NOMO-1 (cell line): ENCODE data around the gene SELPLG.
"Not testable (repeated sequence)": the region's sequence is repeated elsewhere in the genome, so short reads cannot be mapped to it uniquely, and the experiment has no call there.

Source experiments
- DNase-seq, 2 experiments: peaks; one replicate each; lab custom pipeline; 2025; ENCODE audit not compliant: unreplicated experiment in 2 of 2; lab: John Stamatoyannopoulos, UW

SELPLG gene, protein sequence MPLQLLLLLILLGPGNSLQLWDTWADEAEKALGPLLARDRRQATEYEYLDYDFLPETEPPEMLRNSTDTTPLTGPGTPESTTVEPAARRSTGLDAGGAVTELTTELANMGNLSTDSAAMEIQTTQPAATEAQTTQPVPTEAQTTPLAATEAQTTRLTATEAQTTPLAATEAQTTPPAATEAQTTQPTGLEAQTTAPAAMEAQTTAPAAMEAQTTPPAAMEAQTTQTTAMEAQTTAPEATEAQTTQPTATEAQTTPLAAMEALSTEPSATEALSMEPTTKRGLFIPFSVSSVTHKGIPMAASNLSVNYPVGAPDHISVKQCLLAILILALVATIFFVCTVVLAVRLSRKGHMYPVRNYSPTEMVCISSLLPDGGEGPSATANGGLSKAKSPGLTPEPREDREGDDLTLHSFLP

DNA sequence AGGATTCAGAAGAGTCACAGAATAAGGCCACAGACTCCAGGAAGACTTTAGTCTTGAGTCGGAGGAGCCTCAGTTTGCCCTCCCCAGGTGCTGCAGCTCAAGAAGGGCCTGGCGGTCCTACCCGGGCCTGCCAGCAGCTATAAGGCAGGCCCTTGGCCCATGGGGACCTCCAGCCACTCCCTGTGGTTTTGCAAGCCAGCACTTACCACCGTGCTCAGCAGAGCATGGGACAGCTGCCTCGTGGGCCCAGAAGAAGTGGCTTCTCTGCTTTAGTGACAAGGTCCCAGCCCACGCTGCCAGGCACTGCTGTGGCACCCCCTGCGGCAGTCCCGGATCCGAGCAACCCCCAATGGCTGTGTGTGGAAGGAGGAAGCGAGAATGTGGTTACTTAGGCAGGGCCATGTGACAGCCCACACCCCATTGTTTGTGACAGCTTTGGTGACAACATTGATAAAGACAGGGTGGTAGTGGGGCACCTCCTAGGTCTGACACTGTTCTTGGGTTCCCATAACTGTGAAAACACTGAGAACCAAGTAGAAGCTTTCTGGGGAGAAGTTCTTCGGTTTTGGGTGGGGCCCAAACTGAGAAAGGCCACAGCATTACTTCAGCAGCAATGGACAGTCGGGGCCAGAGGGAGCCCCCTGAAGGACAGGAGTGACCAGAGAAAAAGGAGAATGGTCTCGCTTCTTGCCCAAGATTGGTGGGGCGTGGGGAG lies at the start of gene SELPLG:
Gene SELPLG, minus strand, starts transcription at position 361 of the 715 bp plus-strand sequence. CDS start 9,587 bp downstream, outside the sequence.
- peak; percentile 93 to 96 for DNase-seq

DNA sequence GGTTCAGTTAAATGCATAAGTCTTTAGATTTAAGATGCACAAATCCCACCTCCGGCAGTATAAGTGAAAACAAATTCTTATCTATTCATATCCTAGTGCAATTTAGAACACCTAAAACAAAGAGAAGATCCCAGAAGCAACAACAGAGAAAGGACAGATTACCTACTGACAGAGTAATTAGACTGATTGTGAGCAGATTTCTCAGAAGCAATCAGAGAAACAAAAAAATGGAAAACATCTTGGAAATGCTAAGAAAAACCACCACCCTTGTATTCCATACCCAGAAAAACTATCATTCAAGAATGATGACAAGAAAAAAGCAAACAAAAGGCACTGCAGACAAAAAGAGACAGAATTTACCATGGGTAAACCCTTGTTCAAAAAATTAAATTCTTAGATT lies 47.6 kb upstream of the SELPLG start:
- no peak for DNase-seq

DNA sequence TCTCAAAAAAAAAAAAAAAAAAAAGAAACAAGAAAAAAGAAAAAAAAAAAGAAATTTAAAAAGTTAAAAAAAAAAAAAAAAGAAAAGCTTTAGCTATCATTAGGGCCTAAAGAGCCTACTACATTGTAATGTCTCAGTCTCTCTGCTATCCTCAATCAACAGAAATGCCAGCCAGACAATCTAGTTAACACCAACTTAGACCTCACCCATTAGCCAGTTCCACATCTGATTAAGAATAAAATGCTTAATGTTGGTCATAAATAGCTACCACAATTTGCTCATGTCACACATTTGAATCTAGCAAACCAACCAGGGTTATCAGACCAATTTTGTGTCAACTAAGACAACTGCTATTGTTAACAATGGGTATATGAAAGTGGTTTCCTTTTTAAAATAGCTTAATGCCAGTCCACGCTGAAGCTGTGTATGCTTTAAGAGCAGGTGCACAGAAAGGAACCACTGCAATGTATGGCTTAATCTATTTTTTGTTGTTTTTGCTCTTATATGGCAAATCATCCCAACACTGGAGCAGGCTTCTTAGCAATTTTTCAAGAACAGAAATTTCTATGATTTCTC lies 45.5 kb upstream of the SELPLG start:
- DNase-seq = no peak

DNA sequence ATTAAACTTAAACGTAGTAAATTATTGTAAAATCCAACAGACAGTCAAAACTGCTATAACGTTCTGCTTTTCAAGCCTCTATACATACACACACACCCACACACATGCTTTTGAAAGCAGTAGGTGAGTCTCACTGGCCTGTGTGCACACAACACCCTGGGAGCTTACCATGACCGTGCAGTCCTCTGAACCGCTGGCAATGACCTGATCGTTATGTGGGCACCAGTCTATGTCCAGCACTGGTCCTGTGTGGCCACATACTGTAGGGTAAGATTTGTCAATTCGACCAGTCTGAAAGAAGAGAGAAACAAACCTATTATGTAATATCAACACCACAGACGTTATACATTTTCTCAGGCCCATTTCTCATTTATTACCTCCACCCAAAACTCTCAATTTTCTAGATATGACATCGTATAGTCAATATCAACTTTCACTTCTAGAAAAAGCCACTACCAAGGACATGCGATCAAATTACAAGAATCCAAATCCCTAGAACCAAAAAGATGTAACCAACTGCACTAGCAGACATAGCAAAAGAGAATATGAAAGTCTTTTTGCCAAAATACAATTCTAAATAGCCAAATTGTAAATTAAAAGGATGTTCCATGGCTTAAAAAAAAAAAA lies 44.5 kb upstream of the SELPLG start:
- no peak for DNase-seq

DNA sequence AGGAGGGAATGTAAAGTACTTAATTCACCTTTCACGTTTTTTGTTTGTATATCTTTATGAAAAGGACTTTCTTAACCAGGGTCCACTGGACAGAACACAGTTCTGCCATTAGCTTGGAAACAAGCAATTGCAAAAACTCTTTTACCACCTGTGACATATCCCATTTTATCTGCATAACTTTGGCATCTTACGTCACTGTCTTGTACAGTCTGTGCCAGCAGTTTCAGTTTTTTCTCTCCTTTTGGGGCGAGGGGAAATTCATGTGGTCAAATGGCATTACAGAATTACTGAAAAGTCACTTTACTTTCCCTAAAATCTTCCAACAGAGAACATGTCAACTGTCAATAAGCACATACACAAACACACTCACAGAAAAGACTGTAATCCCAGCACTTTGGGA lies 43.7 kb upstream of the SELPLG start:
- DNase-seq = no peak

DNA sequence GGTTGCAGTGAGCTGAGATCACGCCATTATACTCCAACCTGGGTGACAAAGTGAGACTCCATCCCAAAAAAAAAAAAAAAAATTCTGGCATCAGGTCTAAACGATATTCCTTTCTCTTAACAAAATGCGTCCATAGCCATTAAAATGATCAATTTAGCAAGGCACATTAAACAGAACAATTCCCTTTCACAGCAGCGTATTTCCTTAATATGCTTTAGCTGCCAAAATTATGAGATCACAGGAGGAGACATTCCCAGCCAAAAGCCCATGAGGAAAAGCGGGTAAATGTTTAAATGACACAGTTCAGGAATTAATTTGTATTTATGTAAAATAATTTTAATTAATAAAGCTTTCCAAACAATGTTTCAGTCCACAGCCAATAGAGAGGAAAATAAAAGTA lies 43.0 kb upstream of the SELPLG start:
- no peak for DNase-seq

DNA sequence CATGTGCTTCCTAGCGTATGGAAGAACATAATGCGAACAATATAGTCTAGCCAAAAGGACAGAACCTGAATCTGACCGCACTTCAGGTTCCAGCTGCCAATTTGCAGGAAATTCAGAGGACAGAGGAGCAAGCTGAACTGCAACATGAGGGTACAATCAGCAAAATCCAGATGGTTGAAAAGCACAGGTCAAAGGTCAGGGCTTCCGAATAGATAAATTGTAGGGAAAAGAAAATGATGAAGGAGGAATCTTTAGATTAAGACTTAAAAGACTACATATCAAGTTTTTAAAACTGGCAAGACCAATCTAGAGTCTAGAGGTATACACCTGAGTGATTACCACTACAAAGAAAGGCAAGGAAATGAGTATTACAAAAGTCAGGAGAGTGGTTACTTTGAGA lies 42.1 kb upstream of the SELPLG start:
- DNase-seq = no peak

DNA sequence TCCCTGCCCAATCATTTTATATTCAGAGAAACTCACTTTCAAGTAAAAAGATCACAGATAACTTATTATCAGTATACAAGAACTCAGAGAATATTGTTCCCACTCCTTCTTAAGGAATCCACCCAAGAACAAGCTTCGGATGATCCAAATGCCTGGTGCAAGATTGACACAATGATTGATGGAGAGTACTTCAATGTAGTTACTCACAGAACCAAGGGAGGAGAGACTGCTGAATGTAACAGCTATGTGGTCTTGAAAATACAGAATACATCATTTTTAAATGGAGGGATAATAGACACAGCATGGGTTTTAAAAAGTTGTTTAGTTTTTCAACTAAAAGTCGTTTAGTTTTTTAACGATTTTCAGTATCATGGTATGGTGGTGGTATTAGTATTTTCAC lies 38.4 kb upstream of the SELPLG start:
- no peak for DNase-seq

DNA sequence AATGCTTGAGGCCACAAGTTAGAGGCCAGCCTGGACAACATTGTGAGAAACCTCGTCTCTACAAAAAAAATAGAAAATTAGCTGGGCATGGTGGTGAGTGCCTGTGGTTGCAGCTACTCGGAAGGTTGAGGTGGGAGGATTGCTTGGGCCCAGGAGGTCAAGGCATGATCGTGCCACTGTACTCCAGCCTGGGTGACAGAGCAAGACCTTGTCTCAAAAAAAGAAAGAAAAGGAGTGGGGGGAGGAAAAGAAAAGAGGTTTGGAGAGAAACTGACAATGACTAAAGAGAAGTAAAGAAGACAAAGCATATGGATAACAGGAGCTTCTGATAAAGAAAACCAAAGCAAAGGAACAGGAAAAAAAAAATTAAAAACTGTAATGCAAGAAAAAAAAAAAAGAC lies 37.4 kb upstream of the SELPLG start:
- DNase-seq = no peak

DNA sequence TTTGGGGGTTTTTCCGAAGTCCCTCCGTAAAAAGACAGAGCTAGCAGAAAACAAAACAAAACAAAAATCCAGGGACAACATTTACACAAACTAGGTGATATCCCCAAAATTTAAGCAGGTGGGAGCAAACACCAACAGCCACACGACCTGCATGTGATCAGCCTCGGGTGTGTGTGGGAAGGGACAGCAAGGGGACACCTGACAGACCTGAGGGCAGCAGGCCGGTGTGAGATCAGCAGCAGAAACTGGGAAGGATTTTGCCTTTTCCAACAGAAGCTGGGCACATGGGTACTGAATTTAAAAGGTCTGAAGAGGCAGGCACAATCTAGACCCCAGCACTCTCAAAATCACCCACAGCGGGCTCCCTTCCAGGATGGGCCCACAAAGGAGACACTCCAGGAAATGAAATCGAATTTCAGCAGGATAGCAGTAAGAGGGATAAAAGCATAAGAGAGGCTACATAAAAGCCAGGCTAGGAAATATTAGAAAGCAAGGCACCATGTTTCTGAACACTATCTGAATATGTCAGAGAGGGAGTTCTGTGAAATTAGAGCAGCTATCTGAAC lies 36.5 kb upstream of the SELPLG start:
- DNase-seq = no peak

DNA sequence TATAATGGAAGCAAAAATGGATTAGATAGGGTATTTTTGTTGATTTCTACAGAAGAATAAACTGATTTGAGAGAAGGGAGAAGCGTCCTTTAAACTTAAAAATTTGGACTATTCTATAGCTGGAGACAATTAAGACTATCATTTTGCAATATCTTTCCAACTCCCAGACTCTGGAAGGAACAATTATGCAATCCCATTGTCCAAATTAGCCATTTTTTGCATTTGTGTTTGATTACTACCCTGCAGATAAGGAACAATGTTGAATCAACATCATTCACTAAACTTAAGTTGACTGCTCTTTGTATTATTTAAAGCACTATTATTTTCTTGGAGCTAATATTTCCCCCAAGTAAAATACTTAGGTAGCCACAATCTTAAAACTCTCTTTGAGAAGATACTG lies 34.8 kb upstream of the SELPLG start:
- no peak for DNase-seq

DNA sequence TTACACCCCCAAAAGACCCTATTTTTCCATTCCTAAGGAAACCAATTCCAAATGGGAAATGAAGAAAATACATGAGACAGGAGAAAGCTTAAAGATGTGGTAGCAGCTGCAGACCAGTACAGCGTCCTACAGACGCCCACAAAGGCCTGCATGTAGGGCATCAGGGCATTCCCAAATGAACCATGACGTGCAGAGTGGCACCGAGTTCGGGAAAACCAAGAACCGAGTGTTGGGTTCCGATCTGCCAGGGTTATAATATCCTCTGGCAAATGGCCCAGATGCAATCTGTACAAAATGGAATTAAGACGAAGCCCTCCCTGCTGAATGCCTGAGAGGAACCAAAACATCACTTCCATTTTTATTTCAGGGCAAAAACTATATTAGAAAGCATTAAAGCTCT lies 34.4 kb upstream of the SELPLG start:
- no peak for DNase-seq

DNA sequence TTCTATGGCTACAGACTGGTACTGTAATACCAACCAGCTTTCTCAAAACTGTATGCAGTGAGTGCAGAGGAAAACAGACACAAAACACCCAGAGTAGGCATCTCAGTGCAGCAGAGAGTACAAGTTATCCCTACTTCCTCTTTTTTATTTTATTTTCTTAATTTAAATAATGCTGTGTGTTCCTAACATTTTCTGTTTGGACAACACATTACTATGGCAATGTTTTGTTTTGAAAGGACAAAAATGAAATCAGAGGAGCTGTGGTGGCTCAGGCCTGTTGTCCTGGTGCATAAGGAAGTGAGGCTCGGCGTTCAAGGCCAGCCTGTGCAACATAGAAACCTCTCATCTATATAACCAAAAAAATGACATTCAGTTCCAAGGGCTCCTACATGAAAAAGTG lies 33.7 kb upstream of the SELPLG start:
- peak in 1 of 2 experiments; percentile 54 for DNase-seq

DNA sequence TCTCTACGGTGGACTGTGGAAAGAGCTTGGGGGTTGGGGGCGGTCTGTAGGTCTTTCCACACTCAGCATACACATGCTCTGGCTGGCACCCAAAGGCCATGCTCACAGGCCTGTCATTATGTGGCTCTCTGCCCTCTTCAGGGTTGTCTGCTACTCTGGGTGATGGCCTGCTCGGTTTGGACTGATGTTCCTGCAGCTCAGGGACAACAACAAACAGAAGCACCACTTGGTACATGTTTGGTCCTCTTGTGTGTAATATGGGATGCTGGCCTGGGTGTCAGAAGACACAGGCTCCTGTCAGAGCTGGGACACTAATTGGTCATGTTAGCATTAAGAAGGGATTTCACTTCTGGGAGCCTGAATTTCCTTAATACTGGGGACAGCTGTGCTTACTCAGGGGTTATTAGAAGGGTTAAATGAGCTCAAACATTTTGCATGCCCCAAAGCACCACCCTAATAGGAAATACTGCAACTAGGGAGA lies 32.7 kb upstream of the SELPLG start:
- no peak for DNase-seq

DNA sequence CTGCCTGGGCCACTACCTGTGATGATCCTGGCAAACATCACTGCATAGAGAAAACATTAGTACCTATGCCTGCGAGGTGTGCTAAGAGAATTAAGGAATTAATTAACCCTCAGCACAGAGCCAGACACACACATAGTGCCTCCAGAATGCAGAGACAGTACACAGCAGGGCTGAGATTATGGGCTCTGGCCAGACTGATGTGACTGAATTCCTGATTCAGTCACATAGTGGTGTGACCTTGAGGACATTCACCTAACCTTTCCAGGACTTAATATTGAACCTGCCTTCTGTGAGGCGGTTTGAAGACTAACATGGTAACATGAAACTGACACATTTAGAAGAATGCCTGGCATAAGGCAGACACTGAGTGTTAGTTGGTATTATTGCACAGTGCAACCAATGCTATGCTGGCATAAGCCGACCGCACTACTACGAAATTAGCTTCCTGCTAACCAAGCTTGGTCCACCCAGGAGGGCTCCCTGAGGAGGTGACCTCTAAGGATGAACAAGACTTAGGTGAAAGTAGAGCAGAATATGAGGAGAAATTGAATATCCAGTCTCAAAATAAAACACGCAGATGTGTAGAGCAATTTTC lies 32.0 kb upstream of the SELPLG start:
- DNase-seq = no peak

DNA sequence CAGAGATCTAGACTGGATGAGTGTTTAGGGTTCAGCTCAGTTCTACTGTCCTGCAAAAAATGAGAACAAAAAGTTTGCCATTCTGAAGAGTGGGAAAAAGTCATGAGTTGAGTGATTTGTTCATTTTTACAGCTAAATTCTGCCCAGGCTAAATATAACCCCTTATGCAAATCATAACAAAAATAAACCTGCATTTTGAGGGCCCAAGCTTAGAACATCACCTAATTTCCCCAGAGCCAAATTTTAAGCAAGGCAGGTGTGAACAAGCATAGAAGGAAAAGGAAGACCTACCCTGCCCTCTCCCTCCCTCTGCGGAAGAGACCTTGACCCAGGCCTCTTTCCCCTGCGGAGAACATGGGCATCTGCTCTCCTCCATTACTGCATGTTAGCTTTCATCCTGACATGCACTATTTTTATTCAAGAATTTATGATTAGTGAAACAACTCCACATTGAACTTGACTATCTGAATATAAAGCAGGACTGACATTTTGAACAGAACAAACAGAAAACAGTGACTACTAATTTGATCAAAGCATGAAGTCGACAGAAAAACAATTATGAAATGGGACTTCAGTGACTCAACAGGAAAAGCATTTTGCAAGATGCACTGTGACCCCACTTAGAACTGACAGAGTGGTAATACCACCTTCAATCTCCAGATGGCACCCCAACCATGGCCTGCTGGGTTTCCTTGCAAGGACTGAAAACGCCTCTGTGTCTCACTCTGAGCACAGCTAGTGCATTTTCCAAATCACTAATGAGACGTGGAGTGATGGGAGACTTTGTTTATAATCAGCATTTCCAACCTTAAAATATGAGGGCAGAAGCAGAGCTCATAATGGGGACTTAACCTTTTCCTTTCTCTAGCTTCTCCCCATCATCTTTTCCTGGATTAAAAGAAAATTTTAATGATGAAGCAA lies 30.9 kb upstream of the SELPLG start:
- peak; percentile 82 to 94 for DNase-seq

DNA sequence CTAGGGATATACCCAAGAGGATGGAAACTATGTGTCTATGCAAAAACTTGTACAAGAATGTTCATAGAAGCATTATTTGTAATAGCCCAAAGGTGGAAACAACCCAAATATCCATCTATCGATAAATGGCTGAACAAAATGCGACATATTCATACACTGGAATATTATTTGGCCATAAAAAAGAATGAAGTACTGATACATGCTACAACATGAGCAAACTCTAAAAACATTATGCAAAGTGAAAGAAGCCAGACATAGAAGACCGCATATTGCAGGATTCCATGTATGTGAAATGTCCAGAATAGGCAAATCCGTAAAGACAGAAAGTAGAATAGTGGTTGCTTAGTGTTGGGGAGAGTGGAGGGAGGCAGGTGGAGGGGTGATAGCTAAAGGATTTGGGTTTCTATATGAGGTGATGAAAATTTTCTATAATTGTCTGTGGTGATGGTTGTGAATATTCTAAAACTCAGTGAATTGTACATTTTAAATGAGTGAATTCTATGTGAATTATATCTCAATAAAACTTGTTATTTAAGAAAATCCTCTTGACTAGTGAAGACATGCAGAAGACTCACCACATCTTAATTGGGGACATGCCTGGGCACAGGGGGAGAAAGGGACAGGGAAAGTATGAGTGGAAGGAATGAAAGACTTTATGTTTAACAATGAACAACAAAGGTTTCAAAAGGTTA lies 29.8 kb upstream of the SELPLG start:
- no peak for DNase-seq

DNA sequence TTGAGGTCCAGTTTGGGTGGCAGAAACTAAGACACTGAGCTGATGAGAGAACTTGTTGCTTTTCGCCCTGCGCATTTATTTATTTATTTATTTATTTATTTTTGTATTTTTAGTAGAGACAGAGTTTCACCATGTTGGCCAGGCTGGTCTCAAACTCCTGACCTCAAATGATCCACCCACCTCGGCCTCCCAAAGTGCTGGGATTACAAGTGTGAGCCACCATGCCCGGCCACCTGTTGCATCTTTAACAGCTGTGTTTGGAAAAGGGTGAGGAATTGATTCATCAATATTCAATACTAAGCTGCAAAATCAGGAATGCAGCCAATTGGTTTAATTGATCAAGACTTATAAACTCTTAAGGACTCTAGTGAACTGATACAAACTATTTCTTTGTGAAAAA lies 24.4 kb upstream of the SELPLG start:
- not testable (repeated sequence) for DNase-seq
